IMR-90 (cell line): ENCODE results near the gene CLNK. TPM values are rescaled to one million over a fixed set of nuclear protein-coding genes. Genes with fewer than 3 reads are reported as not detected.

Experiments used
- ATAC-seq: fragments of 200-7000 bp; cut with Tn5 transposase; 2 replicates; pipeline ENCODE4 v1.9.1; 2020; ENCODE audit warnings: low read depth, mild to moderate bottlenecking, moderate library complexity
- BruUV-seq: library from RNA; stranded (reverse); fragments of 400-500 nt; replicated peaks from 2 replicates; lab custom pipeline; 2021; lab: Mats Ljungman, UMichigan
- CTCF ChIA-PET: fragments of 300-600 bp; formaldehyde crosslinking; extraction: SDS; loops from one replicate; lab custom pipeline; 2021; ENCODE audit warnings: antibody characterized with exemption; lab: Yijun Ruan, JAX
- POLR2A ChIA-PET: fragments of 300-600 bp; sonication (Branson Sonifier 250); formaldehyde crosslinking; loops from one replicate; lab custom pipeline; 2022; ENCODE audit warnings: antibody characterized with exemption; ENCODE audit not compliant: unreplicated experiment; lab: Charles Lee
- DNase-seq: peaks from one replicate; pipeline ENCODE4 v3.0.0; 2013
- H2AFZ ChIP-seq: replicated peaks from 2 replicates; pipeline ENCODE3; 2013; ENCODE audit warnings: low read length, mild to moderate bottlenecking; ENCODE audit not compliant: poor library complexity
- H2AK5ac ChIP-seq: 2 replicates; pipeline ENCODE4 v1.6.1; 2013; ENCODE audit warnings: low read depth, low read length, inconsistent platforms
- H2AK9ac ChIP-seq: replicated peaks from 2 replicates; pipeline ENCODE3; 2013; ENCODE audit warnings: mild to moderate bottlenecking, low read depth, low read length, moderate library complexity; ENCODE audit not compliant: poor library complexity
- H2BK120ac ChIP-seq: 2 replicates; pipeline ENCODE4 v1.6.1; 2013; ENCODE audit warnings: low read depth, low read length, inconsistent platforms
- H2BK15ac ChIP-seq: 3 replicates; pipeline ENCODE4 v1.6.1; 2013; ENCODE audit warnings: low read depth, low read length, inconsistent platforms
- H2BK20ac ChIP-seq: 2 replicates; pipeline ENCODE4 v1.6.1; 2013; ENCODE audit warnings: low read depth, mild to moderate bottlenecking, inconsistent platforms, low read length, moderate library complexity
- H2BK5ac ChIP-seq: 2 replicates; pipeline ENCODE4 v1.6.1; 2013; ENCODE audit warnings: mild to moderate bottlenecking, low read depth, low read length, inconsistent platforms; ENCODE audit not compliant: poor library complexity, severe bottlenecking
- H3K14ac ChIP-seq: replicated peaks from 2 replicates; pipeline ENCODE4 v1.6.1; 2013; ENCODE audit warnings: low read depth, low read length, inconsistent platforms
- H3K18ac ChIP-seq: 2 replicates; pipeline ENCODE4 v1.6.1; 2013; ENCODE audit warnings: low read depth, low read length, control low read depth
- H3K23ac ChIP-seq: 2 replicates; pipeline ENCODE4 v1.6.1; 2013; ENCODE audit warnings: low read depth, low read length, inconsistent platforms
- H3K27ac ChIP-seq: 2 replicates; pipeline ENCODE4 v1.5.1; 2013; ENCODE audit warnings: mild to moderate bottlenecking, control low read depth, low read length; ENCODE audit not compliant: insufficient read depth
- H3K27me3 ChIP-seq: 2 replicates; pipeline ENCODE4 v1.6.1; 2013; ENCODE audit warnings: low read length; ENCODE audit not compliant: control insufficient read depth, insufficient read depth
- H3K36me3 ChIP-seq: 2 replicates; pipeline ENCODE4 v1.6.1; 2013; ENCODE audit warnings: low read length, mixed read lengths; ENCODE audit not compliant: control insufficient read depth, insufficient read depth
- H3K4ac ChIP-seq: 2 replicates; pipeline ENCODE4 v1.6.1; 2013; ENCODE audit warnings: low read depth, low read length, inconsistent platforms
- H3K4me1 ChIP-seq: 2 replicates; pipeline ENCODE4 v1.6.1; 2013; ENCODE audit warnings: low read length, mixed read lengths; ENCODE audit not compliant: control insufficient read depth, insufficient read depth
- H3K4me2 ChIP-seq: 2 replicates; pipeline ENCODE4 v1.6.1; 2013; ENCODE audit warnings: low read depth, mild to moderate bottlenecking, control low read depth, low read length, moderate library complexity
- H3K4me3 ChIP-seq: 2 replicates; pipeline ENCODE4 v1.5.1; 2013; ENCODE audit warnings: low read depth, mild to moderate bottlenecking, control low read depth, low read length, moderate library complexity; ENCODE audit not compliant: insufficient read depth
- H3K56ac ChIP-seq: 2 replicates; pipeline ENCODE4 v1.6.1; 2013; ENCODE audit warnings: low read length, inconsistent platforms; ENCODE audit not compliant: insufficient read depth; ENCODE audit errors: extremely low read depth
- H3K79me1 ChIP-seq, 2 experiments: 2 replicates each; pipeline ENCODE4 v1.6.1; 2013; ENCODE audit warnings: low read length in 2 of 2, inconsistent platforms in 1 of 2, low read depth in 1 of 2
- H3K9ac ChIP-seq: 2 replicates; pipeline ENCODE4 v1.6.1; 2013; ENCODE audit warnings: low read depth, low read length, control low read depth
- H3K9me1 ChIP-seq: 2 replicates; pipeline ENCODE4 v1.6.1; 2013; ENCODE audit warnings: low read length, inconsistent platforms; ENCODE audit not compliant: insufficient read depth
- H3K9me3 ChIP-seq: 2 replicates; pipeline ENCODE4 v1.6.1; 2013; ENCODE audit warnings: low read length; ENCODE audit not compliant: control insufficient read depth, insufficient read depth
- H4K20me1 ChIP-seq: 2 replicates; pipeline ENCODE4 v1.6.1; 2013; ENCODE audit warnings: low read length, inconsistent platforms; ENCODE audit not compliant: insufficient read depth
- H4K5ac ChIP-seq: 2 replicates; pipeline ENCODE4 v1.6.1; 2013; ENCODE audit warnings: mild to moderate bottlenecking, low read depth, low read length, control low read depth
- H4K8ac ChIP-seq, 2 experiments: 2 replicates each; pipeline ENCODE4 v1.6.1; 2013; ENCODE audit warnings: low read depth in 2 of 2, low read length in 2 of 2, control low read depth in 1 of 2, inconsistent platforms in 1 of 2
- H4K91ac ChIP-seq: 2 replicates; pipeline ENCODE4 v1.6.1; 2013; ENCODE audit warnings: low read depth, low read length, inconsistent platforms; ENCODE audit not compliant: insufficient read depth
- BHLHE40 ChIP-seq: fragments of 150-350 bp; IDR thresholded peaks from 2 replicates; pipeline ENCODE4 v1.6.1; 2016; ENCODE audit warnings: mild to moderate bottlenecking, low read depth, low read length
- CEBPB ChIP-seq: IDR thresholded peaks from 2 replicates; pipeline ENCODE4 v1.6.1; 2012; ENCODE audit warnings: low read depth, low read length, improper control_type of control experiment
- CHD1 ChIP-seq: IDR thresholded peaks from 2 replicates; pipeline ENCODE4 v1.6.1; 2012; ENCODE audit warnings: low read depth, low read length, improper control_type of control experiment
- CTCF ChIP-seq: conservative IDR thresholded peaks from 2 replicates; pipeline ENCODE4 v1.5.1; 2012; ENCODE audit warnings: mild to moderate bottlenecking, low read depth, low read length, improper control_type of control experiment
- ELK1 ChIP-seq: fragments of 150-350 bp; IDR thresholded peaks from 2 replicates; pipeline ENCODE4 v1.6.1; 2016; ENCODE audit warnings: low read depth, mild to moderate bottlenecking, low read length, moderate library complexity, borderline replicate concordance
- FOS ChIP-seq: fragments of 150-350 bp; IDR thresholded peaks from 2 replicates; pipeline ENCODE4 v1.6.1; 2016; ENCODE audit warnings: low read depth, low read length
- MAFK ChIP-seq: IDR thresholded peaks from 2 replicates; pipeline ENCODE4 v1.6.1; 2012; ENCODE audit warnings: low read depth, low read length, improper control_type of control experiment
- MAZ ChIP-seq: IDR thresholded peaks from 2 replicates; pipeline ENCODE4 v1.6.1; 2012; ENCODE audit warnings: low read depth, mild to moderate bottlenecking, low read length, improper control_type of control experiment, moderate library complexity, borderline replicate concordance
- MXI1 ChIP-seq: IDR thresholded peaks from 2 replicates; pipeline ENCODE4 v1.6.1; 2012; ENCODE audit warnings: low read depth, mild to moderate bottlenecking, low read length, moderate library complexity, borderline replicate concordance
- NFE2L2 ChIP-seq: fragments of 150-350 bp; IDR thresholded peaks from 2 replicates; pipeline ENCODE4 v1.6.1; 2016; ENCODE audit warnings: low read depth, mild to moderate bottlenecking, low read length
- POLR2A ChIP-seq: IDR thresholded peaks from 2 replicates; pipeline ENCODE4 v1.6.1; 2012; ENCODE audit warnings: mild to moderate bottlenecking, low read depth, low read length
- RAD21 ChIP-seq: IDR thresholded peaks from 2 replicates; pipeline ENCODE4 v1.6.1; 2012; ENCODE audit warnings: low read length, improper control_type of control experiment
- RCOR1 ChIP-seq: IDR thresholded peaks from 2 replicates; pipeline ENCODE4 v1.6.1; 2012; ENCODE audit warnings: mild to moderate bottlenecking, low read length, improper control_type of control experiment; ENCODE audit not compliant: insufficient replicate concordance
- RFX5 ChIP-seq: IDR thresholded peaks from 2 replicates; pipeline ENCODE4 v1.8.0; 2012; ENCODE audit warnings: low read depth, mild to moderate bottlenecking, low read length, moderate library complexity
- SMC3 ChIP-seq: fragments of 150-350 bp; IDR thresholded peaks from 2 replicates; pipeline ENCODE4 v1.6.1; 2016; ENCODE audit warnings: low read depth, mild to moderate bottlenecking, antibody characterized with exemption, low read length, moderate library complexity
- USF2 ChIP-seq: fragments of 150-350 bp; IDR thresholded peaks from 2 replicates; pipeline ENCODE4 v1.6.1; 2017; ENCODE audit warnings: mild to moderate bottlenecking, antibody characterized with exemption, low read length, low read depth
- WGBS, 2 experiments: methylation state at CpG; one replicate each; pipeline versions ENCODE4 v1.1.5 to v1.1.7; 2013; ENCODE audit warnings: missing lambda C conversion rate in 2 of 2; ENCODE audit not compliant: insufficient read length in 1 of 2; ENCODE audit errors: extremely low coverage in 2 of 2; 5-methylcytosine and 5-hydroxymethylcytosine counted together
- dilution Hi-C: fragments of 300-500 bp; cut with HindIII; formaldehyde crosslinking; loops from one replicate; pipeline ENCODE4 v1.14.3; 2018; ENCODE audit warnings: low sequenced_read_pairs; ENCODE audit not compliant: unreplicated experiment
- in situ Hi-C: fragments of 300-500 bp; cut with MboI; formaldehyde crosslinking; loops from 3 replicates; pipeline ENCODE4 v1.14.3; 2019; ENCODE audit warnings: low sequenced_read_pairs, inconsistent platforms, mixed read lengths
- intact Hi-C: fragments of 100-400 bp; cut with micrococcal nuclease; formaldehyde crosslinking; loops from 2 replicates; pipeline ENCODE4 v1.10.0; 2022
- polyA plus RNA-seq, 3 experiments: library from polyadenylated mRNA; depleted of rRNA; stranded (reverse); fragments of >200 nt; gene quantifications; 2 replicates each; pipeline ENCODE4 v1.2.3, GENCODE V29; 2012; ENCODE audit warnings: low replicate concordance in 1 of 3
- total RNA-seq: library from RNA; depleted of rRNA; stranded (reverse); fragments of >200 nt; gene quantifications from 2 replicates; pipeline ENCODE4 v1.2.3, GENCODE V29; 2012

The CLNK gene
- total and polyA plus RNA-seq, 2 of the 4 experiments (the other 2 are of a cell fraction) = not detected

- H2BK5ac ChIP-seq = no peak overlapping the region
- BruUV-seq = no TSS peak
- no peaks in the 10 kb centered on the region for H3K79me1 ChIP-seq
- no CpG with 5 or more reads among the region's 3 CpGs for WGBS, 2 experiments
- no peak overlapping the region for H3K9ac ChIP-seq
- no peak overlapping the region for H3K23ac ChIP-seq
- H4K5ac ChIP-seq = no peak overlapping the region
- intact Hi-C loops (no loop called here), dilution Hi-C loops (no loop called here), in situ Hi-C loops (no loop called here)
- H4K91ac ChIP-seq = no peak overlapping the region
- H3K4ac ChIP-seq = no peak overlapping the region
- peaks cover 5% of the 10 kb centered on the region for H3K4me1 ChIP-seq
- H3K14ac ChIP-seq = no peak overlapping the region
- H3K4me2 ChIP-seq = no peak overlapping the region
- H3K9me1 ChIP-seq = peaks cover 3% of the 10 kb centered on the region; the same call in 1 of the 2 replicates
- H3K36me3 ChIP-seq = no peaks in the 10 kb centered on the region
- POLR2A ChIA-PET = no interaction called here
- TF ChIP-seq MAFK (no peak), RFX5 (no peak), RAD21 (no peak), CTCF (no peak), CEBPB (no peak), MXI1 (no peak), BHLHE40 (no peak), ELK1 (no peak), RCOR1 (no peak), SMC3 (no peak), CHD1 (no peak), NFE2L2 (no peak), USF2 (no peak), POLR2A (no peak), FOS (no peak), MAZ (no peak)
- no peak overlapping the region for H3K56ac ChIP-seq
- H2BK20ac ChIP-seq = no peak overlapping the region
- H4K8ac ChIP-seq = no peak overlapping the region
- no peak overlapping the region for H3K18ac ChIP-seq
- CTCF ChIA-PET = no interaction called here
- no peak overlapping the region for H2BK120ac ChIP-seq
- H2AFZ ChIP-seq = no peak overlapping the region
- ATAC-seq (no peak), DNase-seq (no peak)
- H3K27ac ChIP-seq = no peak overlapping the region
- no peak overlapping the region for H2AK9ac ChIP-seq
- H3K27me3 ChIP-seq = no peaks in the 10 kb centered on the region; the same call in 1 of the 2 replicates
- no peaks in the 10 kb centered on the region for H4K20me1 ChIP-seq
- 0 out of 2 replicates have a peak, but pooled peaks cover 2% of the 10 kb centered on the region for H3K9me3 ChIP-seq
- no peak overlapping the region for H3K4me3 ChIP-seq
- H2BK15ac ChIP-seq = no peak overlapping the region
- no peak overlapping the region for H2AK5ac ChIP-seq
These were observed 23.5 kb downstream of the CLNK start for GRCh38 chr4:10661047-10661446.
